HG03108 (cell line): Measurements from ENCODE around the gene SPNS2.

ENCODE experiments used
- ATAC-seq: cut with Tn5 transposase; IDR thresholded peaks from one replicate; pipeline ENCODE4 v1.9.1; 2021; ENCODE audit warnings: moderate library complexity; ENCODE audit not compliant: unreplicated experiment

Gene SPNS2

GRCh38 chr17:4502466-4503154, 3.9 kb downstream of the SPNS2 start:
- ATAC-seq, result no peak

DNA sequence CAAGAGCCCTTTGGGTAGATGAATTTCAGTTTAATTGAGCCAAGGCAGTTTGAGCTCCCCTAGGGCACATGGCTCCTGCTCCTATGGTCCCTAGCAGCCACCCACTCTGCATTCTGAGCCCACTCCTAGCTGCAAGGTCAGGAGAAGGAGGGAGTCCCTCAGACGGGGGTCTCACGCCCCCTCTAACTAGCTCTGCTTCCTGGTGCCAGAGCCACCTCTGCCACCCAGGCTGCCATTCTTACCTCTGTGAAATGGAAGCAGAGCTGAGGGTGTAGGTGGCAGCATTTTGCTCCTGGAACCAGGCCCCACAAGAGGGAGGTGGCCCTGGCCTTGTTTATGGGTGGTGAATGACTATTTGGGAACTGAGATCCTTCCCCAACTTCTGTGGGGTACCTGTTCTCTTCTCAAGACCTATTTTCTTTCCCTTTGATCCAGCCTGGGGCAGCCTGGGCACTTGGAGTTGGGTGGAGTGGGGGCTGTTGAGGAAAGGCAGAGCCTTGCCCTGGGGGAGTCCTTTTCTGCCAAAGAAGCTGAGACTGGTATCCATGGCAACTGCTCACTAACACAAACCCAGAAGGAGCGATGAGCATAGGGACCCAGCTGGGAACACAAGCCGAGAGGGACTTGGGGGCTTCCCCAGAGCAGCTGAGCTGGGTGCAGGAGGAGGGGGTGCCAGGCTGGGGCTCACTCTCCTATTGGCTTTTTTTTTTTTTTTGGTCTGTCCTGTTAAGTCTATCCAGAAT, 4.8 kb downstream of the SPNS2 start:
- no peak for ATAC-seq

DNA sequence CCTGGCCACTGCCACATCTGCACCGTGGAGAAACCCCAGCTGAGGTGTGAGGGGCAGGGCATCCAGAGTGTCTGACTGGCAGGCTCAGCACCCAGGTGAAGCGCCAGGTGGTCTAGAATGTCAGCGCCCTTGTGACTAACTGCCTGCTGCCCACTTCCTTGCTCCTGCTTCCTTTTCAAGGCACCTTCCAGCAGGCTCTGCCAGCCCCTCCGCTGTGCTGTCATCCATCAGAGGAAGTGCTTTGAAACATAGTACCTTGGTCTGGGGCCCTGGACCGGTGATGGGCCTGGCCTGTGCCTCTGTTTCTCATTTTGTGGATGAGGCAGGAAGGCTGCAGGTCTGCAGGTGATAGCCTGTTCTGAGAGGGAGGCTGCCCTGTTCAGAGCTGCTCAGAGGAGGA, 5.5 kb downstream of the SPNS2 start:
- ATAC-seq, result no peak

DNA sequence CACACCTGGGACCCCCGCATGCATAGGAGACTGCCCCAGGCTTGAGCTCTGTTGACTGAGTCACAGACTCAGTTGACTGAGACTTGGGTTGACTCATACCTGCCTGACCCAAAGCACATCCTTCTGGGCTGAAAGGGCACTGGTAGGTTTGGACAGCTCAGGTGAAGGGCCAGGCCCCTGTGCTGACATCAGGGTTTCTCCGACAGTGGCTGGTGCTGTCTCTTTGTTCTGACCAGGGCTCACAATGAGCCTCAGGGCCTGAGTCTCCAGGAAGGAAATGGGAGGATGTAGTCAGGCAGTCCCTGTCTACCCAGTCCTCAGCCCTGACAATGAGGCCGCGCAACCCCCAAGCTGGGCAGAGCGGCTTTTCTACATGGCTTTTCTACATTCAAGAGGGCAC, 6.5 kb downstream of the SPNS2 start:
- no peak for ATAC-seq

DNA sequence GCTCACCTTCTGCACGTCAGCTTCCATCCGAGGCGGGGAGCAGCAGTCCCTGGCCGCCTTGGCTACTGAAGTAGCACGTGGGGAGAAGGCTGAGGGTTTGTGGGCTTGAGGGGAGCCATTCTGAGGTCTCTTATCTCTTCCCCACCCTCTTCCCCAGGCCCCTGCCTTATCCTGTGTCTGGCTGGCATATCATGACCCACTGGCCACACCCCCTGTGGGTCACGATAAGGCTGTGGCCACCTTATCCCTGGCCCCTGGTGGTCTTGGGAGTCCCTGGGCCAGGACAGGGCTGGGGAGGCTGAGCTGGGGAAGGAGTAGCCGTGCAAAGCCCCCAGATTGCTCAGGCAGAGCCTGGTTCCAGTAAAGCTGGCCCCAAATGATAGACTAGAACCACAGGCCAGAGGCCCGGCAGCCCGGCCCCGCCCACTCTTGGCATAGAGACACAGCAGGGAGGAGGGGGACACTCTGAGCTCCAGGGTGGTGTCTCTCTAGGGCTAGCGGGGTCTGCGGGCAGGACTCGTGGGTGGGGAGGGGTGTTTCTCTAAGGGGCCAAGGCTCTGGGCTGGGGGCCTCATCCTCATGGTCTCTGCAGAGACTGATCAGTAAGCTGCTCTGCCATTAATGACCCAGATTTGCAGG, 7.6 kb downstream of the SPNS2 start:
- no peak for ATAC-seq

GRCh38 chr17:4506892-4507291, 8.2 kb downstream of the SPNS2 start:
- ATAC-seq, result no peak

DNA sequence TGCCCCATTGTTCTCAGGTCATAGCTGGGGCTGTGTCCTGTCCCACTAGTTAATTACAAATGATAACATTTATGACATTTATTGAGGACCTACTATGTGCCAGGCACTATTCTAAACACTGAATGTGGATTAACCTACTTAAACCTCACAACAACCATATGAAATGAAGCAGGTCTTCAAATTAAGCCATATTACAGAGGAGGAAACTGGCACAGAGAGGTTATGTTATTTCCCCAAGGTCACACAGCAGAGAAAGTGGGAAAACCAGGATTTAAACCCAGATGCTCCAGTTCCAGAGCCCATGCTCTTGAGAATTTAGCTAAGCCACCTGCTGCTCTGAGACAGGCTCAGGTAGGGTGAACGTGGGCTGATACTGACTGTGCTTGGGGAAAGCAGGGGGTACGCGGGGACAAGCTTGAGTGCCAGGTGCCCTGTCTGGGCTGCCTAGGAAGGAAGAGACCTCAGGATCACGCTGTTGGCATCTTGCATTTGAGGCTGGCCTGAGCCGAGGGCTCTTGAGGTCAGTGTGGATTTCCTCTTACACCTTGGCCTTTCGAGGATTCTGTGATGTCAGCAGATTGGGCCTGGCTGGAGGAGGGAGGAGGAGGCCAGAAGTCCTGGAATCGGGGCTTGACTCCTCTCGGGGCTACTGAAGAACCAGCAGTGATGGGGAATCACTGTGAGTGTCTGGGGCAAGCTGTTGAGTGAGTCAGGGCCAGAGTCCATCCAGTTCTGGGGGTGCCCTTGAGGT, 8.9 kb downstream of the SPNS2 start:
- ATAC-seq, result no peak

DNA sequence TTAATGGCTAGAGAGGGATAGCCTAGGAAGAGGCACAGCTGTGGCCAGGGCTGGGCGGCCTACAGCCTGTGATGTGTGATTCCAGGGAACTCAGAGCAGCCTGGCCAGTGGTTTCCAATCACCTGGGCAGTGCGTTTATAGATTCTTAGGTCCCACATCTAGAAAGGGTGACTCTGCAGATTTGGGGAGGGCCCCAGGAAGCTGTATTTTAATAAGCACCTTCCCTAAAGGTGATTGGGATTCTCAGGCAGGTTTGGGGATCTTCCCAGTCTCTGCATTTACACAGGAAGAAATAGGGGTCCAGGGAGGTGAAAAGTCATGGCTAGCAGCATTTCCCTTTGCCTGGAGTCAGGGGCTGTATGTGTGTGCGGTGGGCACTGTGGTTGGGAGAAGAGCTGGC, 9.5 kb downstream of the SPNS2 start:
- ATAC-seq, result no peak

GRCh38 chr17:4509401-4509800, 10.7 kb downstream of the SPNS2 start:
- ATAC-seq, result no peak

DNA sequence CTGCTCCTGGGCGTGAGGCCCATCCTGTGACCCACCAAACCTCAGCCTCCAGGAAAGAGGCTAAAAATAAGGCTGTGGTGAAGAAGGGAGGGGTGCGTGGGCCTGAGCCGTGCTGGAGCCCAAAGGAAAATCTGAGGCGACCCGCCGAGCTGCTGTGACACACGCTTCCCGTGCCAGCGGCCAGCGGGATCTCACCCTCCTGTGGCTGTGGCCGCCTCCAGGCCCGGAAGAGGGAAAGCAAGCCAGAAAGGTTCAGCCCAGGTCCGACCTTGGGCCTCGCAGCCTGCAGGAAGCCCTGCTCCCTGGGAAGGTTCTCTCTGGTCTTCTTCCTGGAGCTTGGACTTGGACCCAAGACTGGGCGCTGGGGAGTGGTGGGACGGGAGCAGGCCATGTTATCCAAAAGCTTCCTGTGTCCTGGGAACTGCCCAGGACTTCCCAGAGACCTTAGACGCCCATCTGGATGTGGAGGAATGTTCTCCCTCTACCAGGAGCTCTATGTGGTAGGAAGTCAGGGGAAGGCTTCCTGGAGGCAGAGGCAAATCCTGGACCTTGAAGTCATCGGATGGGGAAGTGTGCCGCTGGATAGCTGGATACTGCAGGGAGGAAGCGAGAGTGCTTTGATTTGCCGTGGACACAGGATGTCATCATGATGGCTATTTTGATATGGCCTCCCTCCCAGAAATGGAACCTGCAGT, 11.4 kb downstream of the SPNS2 start:
- ATAC-seq, result no peak

DNA sequence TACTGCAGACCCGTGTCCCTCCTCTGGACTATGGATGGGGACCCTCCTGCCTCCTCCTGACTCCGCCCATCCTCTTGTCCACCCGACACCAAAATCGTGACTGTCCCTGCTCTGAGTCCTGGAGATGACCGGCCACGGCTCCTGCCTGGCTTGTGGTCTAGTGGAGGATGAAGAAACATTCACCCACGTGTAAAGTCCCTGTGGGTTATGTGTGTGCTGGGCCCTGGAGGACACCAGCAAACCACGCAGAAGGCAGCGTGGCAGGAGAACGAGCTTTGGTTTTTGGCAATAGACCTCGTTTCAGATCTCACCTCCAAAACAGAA, 11.9 kb downstream of the SPNS2 start:
- ATAC-seq, result no peak

DNA sequence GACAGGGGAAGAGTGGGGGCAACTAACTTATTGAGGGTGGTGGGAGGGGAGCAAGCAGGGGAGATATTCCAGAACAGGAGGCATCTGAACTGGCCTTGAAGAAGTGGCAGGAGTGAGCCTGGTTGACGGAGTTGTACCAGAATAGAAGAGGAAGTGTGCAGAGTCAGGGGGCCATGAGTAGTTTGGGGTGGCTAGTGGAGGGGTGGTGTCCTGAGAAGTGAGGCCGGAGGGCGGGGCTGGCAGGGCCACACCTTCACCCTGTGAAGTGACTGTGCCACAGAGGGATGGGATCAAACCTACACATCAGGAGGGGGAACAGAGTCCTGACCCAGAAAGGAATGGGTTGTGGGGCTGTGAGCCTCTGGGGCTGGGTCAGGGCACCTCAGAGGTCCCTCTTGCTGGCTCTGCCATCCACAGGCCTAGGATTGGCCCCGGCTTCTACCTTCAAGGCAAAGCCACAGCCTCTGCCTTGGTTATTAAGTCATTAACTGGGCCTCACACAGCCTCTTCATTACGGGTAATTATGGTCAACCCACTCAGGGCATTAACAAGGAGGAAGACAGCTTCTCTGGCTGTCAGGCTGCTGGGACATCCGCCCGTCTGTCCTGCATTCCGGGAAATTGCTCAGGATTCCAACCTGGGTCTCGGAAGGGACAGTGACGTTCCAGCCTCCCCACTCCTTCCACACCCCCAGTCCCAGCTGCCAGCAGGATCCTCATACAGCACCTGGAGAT, 12.7 kb downstream of the SPNS2 start:
- ATAC-seq, result no peak

GRCh38 chr17:4512156-4513112, 13.8 kb downstream of the SPNS2 start:
- no peak for ATAC-seq

GRCh38 chr17:4513113-4514032, 14.7 kb downstream of the SPNS2 start:
- ATAC-seq, result no peak

GRCh38 chr17:4514206-4514605, 15.5 kb downstream of the SPNS2 start:
- ATAC-seq, result no peak

DNA sequence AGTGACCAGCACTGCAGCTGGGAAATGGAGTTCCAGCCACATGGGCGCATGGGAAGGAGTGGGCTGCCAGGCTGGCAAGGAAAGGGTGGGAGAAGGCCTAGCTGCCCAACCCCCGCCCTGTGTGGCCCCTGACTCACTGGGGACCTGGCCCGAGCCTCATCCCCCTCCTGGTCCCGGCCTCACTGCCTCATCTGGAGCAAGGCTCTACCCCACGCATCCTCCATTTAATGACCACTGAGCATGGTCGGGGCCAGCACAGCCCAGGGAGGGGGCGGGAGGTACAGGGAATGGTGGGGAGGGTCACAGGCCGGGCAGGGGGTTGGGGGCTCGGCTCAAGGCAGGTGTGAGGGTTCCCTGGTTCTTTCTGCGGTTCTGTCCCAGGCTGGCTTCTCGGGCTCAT, 16.1 kb downstream of the SPNS2 start:
- no peak for ATAC-seq

DNA sequence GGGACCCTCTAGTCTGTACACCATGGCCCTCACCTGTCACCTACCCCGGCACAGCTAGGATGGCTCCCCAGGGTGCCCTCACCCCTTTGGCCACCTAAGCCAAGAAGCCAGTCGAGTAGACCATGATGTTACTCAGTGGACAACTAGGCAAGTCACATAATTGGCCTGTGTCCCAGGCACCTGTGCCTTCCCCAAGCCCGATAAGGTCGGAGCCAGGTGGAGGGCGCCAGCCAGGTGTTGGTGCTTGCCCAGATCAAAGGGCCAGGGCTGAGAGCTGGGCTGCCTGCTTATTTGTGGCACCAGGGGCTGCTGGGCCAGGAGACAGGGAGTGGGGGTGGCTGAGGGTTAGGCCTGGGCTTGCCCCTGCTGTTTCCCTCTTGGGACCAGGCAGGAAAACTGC, 16.8 kb downstream of the SPNS2 start:
- ATAC-seq, result no peak

DNA sequence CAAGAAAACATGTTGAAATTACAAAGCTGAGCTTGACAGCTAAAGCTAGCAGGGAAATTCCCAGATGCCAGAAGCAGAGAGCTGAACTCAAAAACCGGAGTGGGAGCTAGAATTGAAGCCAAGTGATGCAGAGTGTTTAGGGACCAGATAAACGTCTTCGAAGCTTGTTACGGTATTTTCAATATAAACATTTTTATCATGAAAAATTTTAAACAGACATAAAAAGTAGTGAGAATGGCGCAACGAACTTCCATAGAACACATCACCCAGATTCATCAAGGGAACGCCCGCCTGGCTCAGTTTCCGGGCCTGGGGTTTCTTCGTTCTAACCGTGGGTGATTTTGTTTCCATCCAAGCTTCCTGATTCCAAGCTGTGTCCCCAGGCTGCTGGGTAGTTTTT, 18.1 kb downstream of the SPNS2 start:
- no peak for ATAC-seq
